H1 (cell line): ENCODE data around the gene DNAJC16. TPM values are rescaled to one million over a fixed set of nuclear protein-coding genes. Genes with fewer than 3 reads are reported as not detected.

ENCODE experiments used
- CTCF ChIA-PET: fragments of 300-600 bp; sonication (Branson Sonifier 250); formaldehyde crosslinking; loops from one replicate; lab custom pipeline; 2021; ENCODE audit not compliant: partially characterized antibody; lab: Charles Lee
- POLR2A ChIA-PET: fragments of 300-600 bp; sonication (Branson Sonifier 250); formaldehyde crosslinking; loops from one replicate; lab custom pipeline; 2021; ENCODE audit warnings: inconsistent platforms; ENCODE audit not compliant: partially characterized antibody; lab: Charles Lee
- DNase-seq, 2 experiments: peaks; one replicate each; pipeline versions ENCODE4 v3.0.0 to v3.0.0-alpha.2; 2010 to 2022; ENCODE audit warnings: low spot score in 2 of 2, low read depth in 1 of 2, mixed read lengths in 1 of 2
- FAIRE-seq: peaks from 2 replicates; lab custom pipeline; 2011; peaks lifted over from hg19 to GRCh38; lab: Jason Lieb, UNC
- H2AFZ ChIP-seq: 2 replicates; pipeline ENCODE4 v1.8.1; 2012; ENCODE audit warnings: low read length, inconsistent platforms
- H2AK5ac ChIP-seq: 2 replicates; pipeline ENCODE4 v1.6.1; 2013; ENCODE audit warnings: low read depth, low read length
- H2BK120ac ChIP-seq: replicated peaks from 2 replicates; pipeline ENCODE3; 2013; ENCODE audit warnings: low read depth, low read length, inconsistent platforms
- H2BK12ac ChIP-seq: 2 replicates; pipeline ENCODE4 v1.6.1; 2013; ENCODE audit warnings: low read depth, low read length
- H2BK15ac ChIP-seq: 2 replicates; pipeline ENCODE4 v1.6.1; 2013; ENCODE audit warnings: low read length
- H2BK20ac ChIP-seq: 2 replicates; pipeline ENCODE4 v1.6.1; 2013; ENCODE audit warnings: low read length
- H2BK5ac ChIP-seq: 2 replicates; pipeline ENCODE4 v1.6.1; 2013; ENCODE audit warnings: low read depth, low read length
- H3K14ac ChIP-seq: 2 replicates; pipeline ENCODE4 v1.6.1; 2013; ENCODE audit warnings: inconsistent platforms; ENCODE audit not compliant: insufficient read length
- H3K18ac ChIP-seq: 2 replicates; pipeline ENCODE4 v1.6.1; 2013; ENCODE audit warnings: low read length; ENCODE audit errors: extremely low read depth
- H3K23ac ChIP-seq: 2 replicates; pipeline ENCODE4 v1.6.1; 2013; ENCODE audit warnings: inconsistent platforms; ENCODE audit not compliant: insufficient read length
- H3K23me2 ChIP-seq: 2 replicates; pipeline ENCODE4 v1.6.1; 2013; ENCODE audit warnings: low read depth, low read length
- H3K27ac ChIP-seq: 2 replicates; pipeline ENCODE4 v1.6.1; 2011; ENCODE audit warnings: low read depth, low read length, inconsistent platforms
- H3K27me3 ChIP-seq, 4 experiments: replicated peaks in 1 of 4; 1 replicate in 1 of 4; 2 replicates in 3 of 4; pipeline versions ENCODE4 v1.6.1 to v1.8.1; 2011 to 2013; ENCODE audit warnings: low read length in 3 of 4, mild to moderate bottlenecking in 3 of 4, inconsistent platforms in 2 of 4, mixed read lengths in 2 of 4, moderate library complexity in 1 of 4; ENCODE audit not compliant: control insufficient read depth in 3 of 4, insufficient read depth in 3 of 4; ENCODE audit errors: extremely low read depth in 1 of 4
- H3K36me3 ChIP-seq, 4 experiments: 2 replicates each; pipeline versions ENCODE4 v1.6.1 to v1.8.1; 2011 to 2013; ENCODE audit warnings: mild to moderate bottlenecking in 4 of 4, low read length in 3 of 4, moderate library complexity in 2 of 4, control low read depth in 1 of 4, inconsistent platforms in 1 of 4; ENCODE audit not compliant: insufficient read depth in 4 of 4, control insufficient read depth in 2 of 4
- H3K4ac ChIP-seq: replicated peaks from 2 replicates; pipeline ENCODE3; 2013; ENCODE audit warnings: low read length, low read depth, mixed read lengths, inconsistent platforms; ENCODE audit not compliant: insufficient read length
- H3K4me1 ChIP-seq, 4 experiments: replicated peaks in 1 of 4; 1 replicate in 1 of 4; 2 replicates in 3 of 4; pipeline versions ENCODE4 v1.6.1 to v1.8.1; 2011 to 2013; ENCODE audit warnings: low read length in 3 of 4, inconsistent platforms in 2 of 4, mixed read lengths in 1 of 4; ENCODE audit not compliant: insufficient read depth in 4 of 4, control insufficient read depth in 3 of 4
- H3K4me2 ChIP-seq, 2 experiments: 2 replicates each; pipeline versions ENCODE4 v1.6.1 to v1.8.1; 2011 to 2013; ENCODE audit warnings: low read depth in 2 of 2, low read length in 2 of 2, control low read depth in 1 of 2, inconsistent platforms in 1 of 2, mild to moderate bottlenecking in 1 of 2; ENCODE audit not compliant: insufficient read depth in 1 of 2
- H3K4me3 ChIP-seq, 4 experiments: fragments of 200-600, 300-600 bp in 1 of 4; sonication (generic), shearing (Covaris generic), sonication (Bioruptor Twin) in 1 of 4; 2 replicates each; pipeline versions ENCODE4 v1.5.1 to v1.8.1; 2011 to 2016; ENCODE audit warnings: low read length in 4 of 4, low read depth in 3 of 4, control low read depth in 2 of 4, inconsistent platforms in 2 of 4, mild to moderate bottlenecking in 2 of 4, mixed read lengths in 1 of 4, moderate library complexity in 1 of 4; ENCODE audit not compliant: insufficient read depth in 2 of 4; ENCODE audit errors: extremely low read depth in 1 of 4
- H3K56ac ChIP-seq: replicated peaks from 2 replicates; pipeline ENCODE3; 2013; ENCODE audit warnings: low read depth, mild to moderate bottlenecking, mixed read lengths, low read length, inconsistent platforms; ENCODE audit not compliant: insufficient read length
- H3K79me1 ChIP-seq: 2 replicates; pipeline ENCODE4 v1.6.1; 2013; ENCODE audit warnings: low read depth, low read length, control low read depth
- H3K79me2 ChIP-seq, 2 experiments: 2 replicates each; pipeline versions ENCODE4 v1.6.1 to v1.8.1; 2012 to 2013; ENCODE audit warnings: low read length in 2 of 2, mild to moderate bottlenecking in 2 of 2, inconsistent platforms in 1 of 2; ENCODE audit not compliant: insufficient read depth in 2 of 2, control insufficient read depth in 1 of 2
- H3K9ac ChIP-seq, 4 experiments: replicated peaks in 1 of 4; 1 replicate in 1 of 4; 2 replicates in 3 of 4; pipeline versions ENCODE4 v1.6.1 to v1.8.1; 2011 to 2013; ENCODE audit warnings: low read depth in 3 of 4, low read length in 3 of 4, control low read depth in 2 of 4, mild to moderate bottlenecking in 2 of 4, moderate library complexity in 2 of 4, inconsistent platforms in 1 of 4; ENCODE audit errors: extremely low read depth in 1 of 4
- H3K9me3 ChIP-seq, 2 experiments: 2 replicates each; pipeline versions ENCODE4 v1.6.1 to v1.8.1; 2012 to 2013; ENCODE audit warnings: mild to moderate bottlenecking in 2 of 2, moderate library complexity in 2 of 2, control low read depth in 1 of 2, inconsistent platforms in 1 of 2, low read depth in 1 of 2, low read length in 1 of 2, mixed read lengths in 1 of 2; ENCODE audit not compliant: insufficient read depth in 2 of 2
- H4K20me1 ChIP-seq, 2 experiments: replicated peaks in 1 of 2; 2 replicates each; pipeline versions ENCODE3 to v1.8.1; 2011 to 2013; ENCODE audit warnings: inconsistent platforms in 2 of 2, low read length in 2 of 2, mild to moderate bottlenecking in 1 of 2; ENCODE audit not compliant: insufficient read depth in 2 of 2, control insufficient read depth in 1 of 2
- H4K5ac ChIP-seq: 2 replicates; pipeline ENCODE4 v1.6.1; 2013; ENCODE audit warnings: low read length, low read depth, mixed read lengths, inconsistent platforms; ENCODE audit not compliant: insufficient read length
- H4K8ac ChIP-seq: 2 replicates; pipeline ENCODE4 v1.8.0; 2013; ENCODE audit warnings: mild to moderate bottlenecking, moderate library complexity, low read length, inconsistent platforms; ENCODE audit not compliant: insufficient read depth; ENCODE audit errors: extremely low read depth
- H4K91ac ChIP-seq: replicated peaks from 2 replicates; pipeline ENCODE3; 2013; ENCODE audit warnings: low read length, mixed read lengths, inconsistent platforms; ENCODE audit not compliant: insufficient read length
- FOSL1 ChIP-seq: IDR thresholded peaks from 2 replicates; pipeline ENCODE4 v1.6.1; 2011; ENCODE audit warnings: mild to moderate bottlenecking, low read depth, low read length, moderate library complexity; ENCODE audit not compliant: insufficient read depth
- GABPA ChIP-seq: IDR thresholded peaks from 2 replicates; pipeline ENCODE4 v1.6.1; 2011; ENCODE audit warnings: mild to moderate bottlenecking, low read length, moderate library complexity, borderline replicate concordance; ENCODE audit not compliant: insufficient read depth
- KDM1A ChIP-seq: fragments of 200-600, 300-600 bp; sonication (generic); IDR thresholded peaks from 2 replicates; pipeline ENCODE4 v1.7.1; 2016; ENCODE audit warnings: mild to moderate bottlenecking, low read length, borderline replicate concordance
- MAX ChIP-seq: IDR thresholded peaks from 2 replicates; pipeline ENCODE4 v1.6.1; 2012; ENCODE audit warnings: inconsistent platforms
- SIX5 ChIP-seq: IDR thresholded peaks from 2 replicates; pipeline ENCODE4 v1.6.1; 2011; ENCODE audit warnings: mild to moderate bottlenecking, low read depth, low read length
- SUZ12 ChIP-seq: fragments of 200-600 bp; sonication (generic); IDR thresholded peaks from 2 replicates; pipeline ENCODE4 v1.6.1; 2012; ENCODE audit warnings: mild to moderate bottlenecking, inconsistent platforms, low read length, moderate library complexity, mixed read lengths
- TCF12 ChIP-seq: IDR thresholded peaks from 2 replicates; pipeline ENCODE4 v1.6.1; 2011; ENCODE audit warnings: low read depth, mild to moderate bottlenecking, low read length
- ZNF274 ChIP-seq: IDR thresholded peaks from 2 replicates; pipeline ENCODE4 v1.7.0; 2012; ENCODE audit warnings: low read length, borderline replicate concordance; ENCODE audit errors: extremely low read depth
- WGBS, 2 experiments: shearing (Covaris generic) in 1 of 2; methylation state at CpG; one replicate each; pipeline versions ENCODE4 v1.1.6 to v1.1.7; 2013 to 2015; ENCODE audit warnings: low lambda C conversion rate in 2 of 2, mixed read lengths in 2 of 2, inconsistent platforms in 1 of 2, low coverage in 1 of 2, missing lambda C conversion rate in 1 of 2; ENCODE audit not compliant: insufficient replicate concordance in 2 of 2, insufficient coverage in 1 of 2, insufficient read length in 1 of 2; ENCODE audit errors: extremely low coverage in 1 of 2, missing lambda C conversion rate in 1 of 2; 5-methylcytosine and 5-hydroxymethylcytosine counted together
- polyA plus RNA-seq, 7 experiments: library from polyadenylated mRNA; depleted of rRNA in 3 of 7; stranded (reverse) in 5 of 7; unstranded in 2 of 7; fragments of >200 nt in 5 of 7; fragments of 200-250 nt in 2 of 7; gene quantifications; 1 replicate in 5 of 7; 2 replicates in 1 of 7; 4 replicates in 1 of 7; pipeline versions ENCODE4 v1.2.1 to v1.2.3, GENCODE V29; 2011 to 2013; ENCODE audit warnings: missing spikeins in 2 of 7, mixed read lengths in 2 of 7
- total RNA-seq: library from RNA; stranded (reverse); fragmentation: NEBNext Ultra II Directional; extraction: Animal tissue kit (Norgen Biotek cat#: 25700); gene quantifications from 2 replicates; pipeline ENCODE4 v1.2.1, GENCODE V29; 2021

The DNAJC16 gene
- total and polyA plus RNA-seq, 2 of the 8 experiments (the other 6 are each of a cell fraction or from before 2014, with no cell fraction given), result 7.9 to 23.3 TPM

GRCh38 chr1:15477646-15478212 lies 48.9 kb upstream of the DNAJC16 start:
- no peak overlapping the region for H4K91ac ChIP-seq
- WGBS, 2 experiments, result 90% methylated on average over 5 of the region's 5 CpGs; no CpG with 5 or more reads in 1 of the 2 experiments
- no peaks in the 10 kb centered on the region for H3K9me3 ChIP-seq
- no peak overlapping the region for H3K4me3 ChIP-seq
- no peak overlapping the region for H3K4me2 ChIP-seq
- no peak overlapping the region for H3K18ac ChIP-seq
- no peaks in the 10 kb centered on the region for H3K36me3 ChIP-seq
- H3K23ac ChIP-seq, result no peak overlapping the region
- POLR2A ChIA-PET, result no interaction called here
- no peak overlapping the region for H3K4ac ChIP-seq
- no peak overlapping the region for H2BK120ac ChIP-seq
- H2AK5ac ChIP-seq, result no peak overlapping the region
- H2BK5ac ChIP-seq, result no peak overlapping the region
- no peak overlapping the region for H2BK15ac ChIP-seq
- FAIRE-seq (no peak), DNase-seq (no peak)
- H3K79me1 ChIP-seq, result no peaks in the 10 kb centered on the region
- H3K14ac ChIP-seq, result no peak overlapping the region
- H3K9ac ChIP-seq, result no peak overlapping the region
- H3K56ac ChIP-seq, result no peak overlapping the region
- CTCF ChIA-PET, result interaction anchor here (0.9 kb wide), 1 partner anchor 22 kb away, joined by 4 read pairs; no protein-coding TSS in a partner anchor
- H3K23me2 ChIP-seq, result no peaks in the 10 kb centered on the region
- no peak overlapping the region for H3K27ac ChIP-seq
- H4K5ac ChIP-seq, result no peak overlapping the region
- H4K8ac ChIP-seq, result no peak overlapping the region
- no peak overlapping the region for H2BK20ac ChIP-seq
- no peak overlapping the region for H2BK12ac ChIP-seq
- H3K79me2 ChIP-seq, result no peaks in the 10 kb centered on the region
- no peak overlapping the region for H2AFZ ChIP-seq
- peaks cover 0 to 3% of the 10 kb centered on the region in 2 experiments for H4K20me1 ChIP-seq
- no peaks in the 10 kb centered on the region; a peak in 1 of 7 replicates for H3K4me1 ChIP-seq
- no peaks in the 10 kb centered on the region for H3K27me3 ChIP-seq
- TF ChIP-seq MAX, result no peak
- no peak for TF ChIP-seq TCF12
- no peak for TF ChIP-seq SUZ12
- no peak for TF ChIP-seq ZNF274
- TF ChIP-seq FOSL1, result no peak
- TF ChIP-seq SIX5, result no peak
- TF ChIP-seq GABPA, result no peak
- no peak for TF ChIP-seq KDM1A
